Pancreas (tissue), 10 donors: ENCODE results near the gene ANTKMT. TPM values are rescaled to one million over a fixed set of nuclear protein-coding genes. Genes with fewer than 3 reads are reported as not detected.
A peak's percentile ranks its signal among the peaks of the same experiment; 100 is the strongest.

Experiments used
- ATAC-seq, 4 donors: fragments of 200-7000 bp; cut with Tn5 transposase; one replicate each; pipeline versions ENCODE4 v1.8.0 to v1.9.1; 2020; ENCODE audit warnings: mild to moderate bottlenecking in 4 of 4, moderate library complexity in 4 of 4
- DNase-seq, 6 donors: peaks; one replicate each; pipeline ENCODE4 v3.0.0-alpha.2; 2020
- FAIRE-seq: peaks from 2 replicates; lab custom pipeline; 2012; peaks lifted over from hg19 to GRCh38; lab: Jason Lieb, UNC
- H3K27ac ChIP-seq, 4 donors: fragments of 200-600 bp; sonication (generic); 1 replicate in 3 of 4; 2 replicates in 1 of 4; pipeline versions ENCODE4 v1.5.0 to v1.8.0; 2020
- H3K27me3 ChIP-seq, 4 donors: fragments of 200-600 bp; one replicate each; pipeline ENCODE4 v1.8.0; 2021
- H3K36me3 ChIP-seq, 3 donors: fragments of 200-600 bp; sonication (generic) in 1 of 3; one replicate each; pipeline versions ENCODE4 v1.5.0 to v1.8.0; 2020 to 2021
- H3K4me1 ChIP-seq, 3 donors: fragments of 200-600 bp; one replicate each; pipeline ENCODE4 v1.8.0; 2021
- H3K4me3 ChIP-seq, 4 donors: fragments of 200-600 bp; sonication (generic) in 2 of 4; one replicate each; pipeline versions ENCODE4 v1.5.0 to v1.8.0; 2020 to 2021
- H3K9me3 ChIP-seq, 4 donors: fragments of 200-600 bp; one replicate each; pipeline ENCODE4 v1.8.0; 2021
- CTCF ChIP-seq, 4 donors: fragments of 200-600 bp; sonication (generic) in 3 of 4; IDR thresholded peaks; one replicate each; pipeline versions ENCODE4 v1.5.0 to v1.8.0; 2021; ENCODE audit warnings: antibody characterized with exemption in 4 of 4
- WGBS, 2 donors: extraction: QIAGEN DNeasy Blood & Tissue Kit; methylation state at CpG; one replicate each; pipeline ENCODE4 v1.1.7; 2013; 5-methylcytosine and 5-hydroxymethylcytosine counted together
- intact Hi-C, 3 donors: fragments of 100-400 bp; cut with DNase I; formaldehyde crosslinking; loops; one replicate each; pipeline versions ENCODE4 v1.11.1 to v1.14.2; 2022
- polyA plus RNA-seq, 2 donors: library from polyadenylated mRNA; stranded (reverse); fragments of 200-250 nt; gene quantifications; one replicate each; pipeline ENCODE4 v1.2.3, GENCODE V29; 2013
- total RNA-seq, 6 donors: library from RNA; stranded (reverse); fragmentation: NEBNext Ultra II Directional in 4 of 6; extraction: Animal tissue kit (Norgen Biotek cat#: 25700) in 4 of 6; gene quantifications; one replicate each; pipeline versions ENCODE4 v1.2.1 to v1.2.4, GENCODE V29; 2021 to 2023
- donor health status: healthy with polysubstance abuse.
- donor health status: DM: no; HTN: no; CAD: no; lungs with moderate emphysema.
- donor health status: DM: no; HTN: no; CAD: no.
- donor health status: control.
- donor health status: control.
- donor health status: Bipolar disorder and iron deficiency.
- donor health status: DM: yes; HTN: yes; CAD: no.
- donor health status: DM: no; HTN: no; CAD: no.
- donor health status: DM: no; HTN: no; CAD: no.
- donor health status: DM: yes; HTN: yes; CAD: no.

ANTKMT gene
- total and polyA plus RNA-seq, 8 donors, result 12.2 to 41.7 (median 22.1) TPM

- DNase-seq, result peak in 2 of 6 donors; percentile 46 to 85
- intact Hi-C loops, result loop anchor here in 1 of 3 donors (10.0 kb wide), 1 partner anchor 84 kb away; the partner anchor contains the start of genes CHTF18 and RPUSD1
- peaks cover 0 to 47% (median 14%) of the 10 kb centered on the region in 4 donors for H3K27me3 ChIP-seq
Measured at GRCh38 chr16:700684-701584, 20.0 kb upstream of the ANTKMT start.

GRCh38 chr16:702341-702740 lies 18.6 kb upstream of the ANTKMT start:
- DNase-seq (no peak), FAIRE-seq (no peak), ATAC-seq (no peak)
- no peaks in the 10 kb centered on the region for H3K36me3 ChIP-seq
- WGBS, 2 donors, result 68 to 78% methylated on average over 19 of the region's 19 CpGs
- H3K27me3 ChIP-seq, result peaks cover 0 to 40% (median 14%) of the 10 kb centered on the region in 4 donors
- no peak overlapping the region for H3K27ac ChIP-seq
- H3K9me3 ChIP-seq, result no peaks in the 10 kb centered on the region
- no peak overlapping the region for H3K4me3 ChIP-seq
- H3K4me1 ChIP-seq, result no peaks in the 10 kb centered on the region
- intact Hi-C loops, result loop anchor here in 1 of 3 donors (10.0 kb wide), 1 partner anchor 82 kb away; the partner anchor contains the start of genes CHTF18 and RPUSD1
- TF ChIP-seq CTCF (IDR thresholded peaks at IDR 0.05), result no peak

More at GRCh38 chr16:700684-701584, 20.0 kb upstream of the ANTKMT start:
- 6 to 8% methylated on average over 52 to 76 of the region's 76 CpGs for WGBS, 2 donors
- Histone ChIP-seq H3K9me3 (no peaks in the 10 kb centered on the region), H3K4me1 (peaks cover 0 to under 1% (median 0%) of the 10 kb centered on the region in 3 donors), H3K27ac (no peak overlapping the region), H3K4me3 (peak overlapping the region in 1 of 4 donors; percentile 14), H3K36me3 (no peaks in the 10 kb centered on the region)
- FAIRE-seq (no peak), ATAC-seq (peak; percentile 66 to 85 (median 72))
- TF ChIP-seq CTCF (IDR thresholded peaks at IDR 0.05), result no peak

GRCh38 chr16:703406-703805 lies 17.5 kb upstream of the ANTKMT start:
- no peak for DNase-seq
- FAIRE-seq, result no peak
- H3K4me1 ChIP-seq, result no peaks in the 10 kb centered on the region
- WGBS, 2 donors, result 68 to 70% methylated on average over 10 to 12 of the region's 12 CpGs
- TF ChIP-seq CTCF (IDR thresholded peaks at IDR 0.05), result no peak
- no peak overlapping the region for H3K4me3 ChIP-seq
- no peaks in the 10 kb centered on the region for H3K9me3 ChIP-seq
- H3K36me3 ChIP-seq, result no peaks in the 10 kb centered on the region
- intact Hi-C loops, result loop anchor here in 1 of 3 donors (10.0 kb wide), 1 partner anchor 81 kb away; the partner anchor contains the start of genes CHTF18 and RPUSD1
- no peak overlapping the region for H3K27ac ChIP-seq
- peaks cover 0 to 46% (median 14%) of the 10 kb centered on the region in 4 donors for H3K27me3 ChIP-seq
- ATAC-seq, result no peak

- Histone ChIP-seq H3K4me1 (no peaks in the 10 kb centered on the region), H3K4me3 (no peak overlapping the region), H3K27ac (no peak overlapping the region), H3K27me3 (peaks cover 0 to 46% (median 14%) of the 10 kb centered on the region in 4 donors), H3K36me3 (no peaks in the 10 kb centered on the region), H3K9me3 (no peaks in the 10 kb centered on the region)
- FAIRE-seq, result no peak
- 48 to 70% methylated on average over 7 of the region's 7 CpGs for WGBS, 2 donors
- DNase-seq, result no peak
- intact Hi-C loops, result loop anchor here in 1 of 3 donors (10.0 kb wide), 1 partner anchor 81 kb away; the partner anchor contains the start of genes CHTF18 and RPUSD1
- ATAC-seq, result no peak
- no peak for TF ChIP-seq CTCF (IDR thresholded peaks at IDR 0.05)
Measured at GRCh38 chr16:704047-704446, 16.9 kb upstream of the ANTKMT start.
